ENCODE results near the gene SLC28A3.

The SLC28A3 gene

GRCh38 chr9:84325347-84325973 lies 15.1 kb downstream of the SLC28A3 start:
- H3K9me3 Mint-ChIP-seq: peaks cover 12% of the 10 kb centered on the region
- H3K36me3 Mint-ChIP-seq (ENCODE audit: low read depth): no peaks in the 10 kb centered on the region
- no peak overlapping the region for H3K4me3 Mint-ChIP-seq
- no peak for DNase-seq (ENCODE audit: low spot score)
- no peak overlapping the region for H3K27ac Mint-ChIP-seq
- H3K27me3 Mint-ChIP-seq (ENCODE audit: low read depth): no peaks in the 10 kb centered on the region
- no peaks in the 10 kb centered on the region for H3K4me1 Mint-ChIP-seq (ENCODE audit: low read depth)

- DNase-seq (ENCODE audit: low spot score): no peak
- H3K36me3 Mint-ChIP-seq (ENCODE audit: low read depth): no peaks in the 10 kb centered on the region
- no peak overlapping the region for H3K4me3 Mint-ChIP-seq
- peaks cover 12% of the 10 kb centered on the region for H3K9me3 Mint-ChIP-seq
- no peak overlapping the region for H3K27ac Mint-ChIP-seq
- no peaks in the 10 kb centered on the region for H3K4me1 Mint-ChIP-seq (ENCODE audit: low read depth)
- H3K27me3 Mint-ChIP-seq (ENCODE audit: low read depth): no peaks in the 10 kb centered on the region
These were observed 15.7 kb downstream of the SLC28A3 start for GRCh38 chr9:84324811-84325210.

GRCh38 chr9:84323858-84324257 lies 16.7 kb downstream of the SLC28A3 start:
- H3K9me3 Mint-ChIP-seq: peaks cover 6% of the 10 kb centered on the region
- no peak for DNase-seq (ENCODE audit: low spot score)
- no peaks in the 10 kb centered on the region for H3K4me1 Mint-ChIP-seq (ENCODE audit: low read depth)
- no peaks in the 10 kb centered on the region for H3K36me3 Mint-ChIP-seq (ENCODE audit: low read depth)
- H3K27ac Mint-ChIP-seq: no peak overlapping the region
- H3K27me3 Mint-ChIP-seq (ENCODE audit: low read depth): no peaks in the 10 kb centered on the region
- H3K4me3 Mint-ChIP-seq: no peak overlapping the region

- Mint-ChIP-seq H3K27me3 (ENCODE audit: low read depth) (no peaks in the 10 kb centered on the region), H3K4me1 (ENCODE audit: low read depth) (no peaks in the 10 kb centered on the region), H3K27ac (no peak overlapping the region), H3K9me3 (peaks cover 1% of the 10 kb centered on the region), H3K4me3 (no peak overlapping the region), H3K36me3 (ENCODE audit: low read depth) (no peaks in the 10 kb centered on the region)
- no peak for DNase-seq (ENCODE audit: low spot score)
These were observed 17.7 kb downstream of the SLC28A3 start for GRCh38 chr9:84322828-84323227.

- Mint-ChIP-seq H3K9me3 (no peaks in the 10 kb centered on the region), H3K27ac (no peak overlapping the region), H3K36me3 (ENCODE audit: low read depth) (no peaks in the 10 kb centered on the region), H3K27me3 (ENCODE audit: low read depth) (no peaks in the 10 kb centered on the region), H3K4me1 (ENCODE audit: low read depth) (no peaks in the 10 kb centered on the region), H3K4me3 (no peak overlapping the region)
- no peak for DNase-seq (ENCODE audit: low spot score)
These were observed 20.3 kb downstream of the SLC28A3 start for GRCh38 chr9:84320231-84320630.

GRCh38 chr9:84319632-84320031 lies 20.9 kb downstream of the SLC28A3 start:
- Mint-ChIP-seq H3K4me1 (ENCODE audit: low read depth) (peaks cover 2% of the 10 kb centered on the region), H3K36me3 (ENCODE audit: low read depth) (no peaks in the 10 kb centered on the region), H3K27me3 (ENCODE audit: low read depth) (no peaks in the 10 kb centered on the region), H3K27ac (no peak overlapping the region), H3K4me3 (no peak overlapping the region), H3K9me3 (no peaks in the 10 kb centered on the region)
- DNase-seq (ENCODE audit: low spot score): no peak

- Mint-ChIP-seq H3K36me3 (ENCODE audit: low read depth) (no peaks in the 10 kb centered on the region), H3K4me1 (ENCODE audit: low read depth) (peaks cover 2% of the 10 kb centered on the region), H3K9me3 (no peaks in the 10 kb centered on the region), H3K4me3 (no peak overlapping the region), H3K27ac (no peak overlapping the region), H3K27me3 (ENCODE audit: low read depth) (no peaks in the 10 kb centered on the region)
- no peak for DNase-seq (ENCODE audit: low spot score)
These were observed 21.6 kb downstream of the SLC28A3 start for GRCh38 chr9:84318981-84319380.

GRCh38 chr9:84317563-84317962 lies 23.0 kb downstream of the SLC28A3 start:
- H3K9me3 Mint-ChIP-seq: no peaks in the 10 kb centered on the region
- H3K36me3 Mint-ChIP-seq (ENCODE audit: low read depth): no peaks in the 10 kb centered on the region
- no peak overlapping the region for H3K4me3 Mint-ChIP-seq
- DNase-seq (ENCODE audit: low spot score): no peak
- H3K4me1 Mint-ChIP-seq (ENCODE audit: low read depth): peaks cover 2% of the 10 kb centered on the region
- H3K27ac Mint-ChIP-seq: no peak overlapping the region
- H3K27me3 Mint-ChIP-seq (ENCODE audit: low read depth): no peaks in the 10 kb centered on the region

- Mint-ChIP-seq H3K36me3 (ENCODE audit: low read depth) (no peaks in the 10 kb centered on the region), H3K4me3 (no peak overlapping the region), H3K4me1 (ENCODE audit: low read depth) (peaks cover 2% of the 10 kb centered on the region), H3K27ac (no peak overlapping the region), H3K9me3 (no peaks in the 10 kb centered on the region), H3K27me3 (ENCODE audit: low read depth) (no peaks in the 10 kb centered on the region)
- peak; percentile 21 for DNase-seq (ENCODE audit: low spot score)
These were observed 25.2 kb downstream of the SLC28A3 start for GRCh38 chr9:84315278-84315877.

- Mint-ChIP-seq H3K36me3 (ENCODE audit: low read depth) (no peaks in the 10 kb centered on the region), H3K4me1 (ENCODE audit: low read depth) (peaks cover 2% of the 10 kb centered on the region), H3K9me3 (no peaks in the 10 kb centered on the region), H3K4me3 (no peak overlapping the region), H3K27ac (no peak overlapping the region), H3K27me3 (ENCODE audit: low read depth) (no peaks in the 10 kb centered on the region)
- no peak for DNase-seq (ENCODE audit: low spot score)
These were observed 26.3 kb downstream of the SLC28A3 start for GRCh38 chr9:84314306-84314705.

- Mint-ChIP-seq H3K4me3 (no peak overlapping the region), H3K27me3 (ENCODE audit: low read depth) (no peaks in the 10 kb centered on the region), H3K27ac (no peak overlapping the region), H3K9me3 (no peaks in the 10 kb centered on the region), H3K36me3 (ENCODE audit: low read depth) (no peaks in the 10 kb centered on the region), H3K4me1 (ENCODE audit: low read depth) (peaks cover 3% of the 10 kb centered on the region)
- DNase-seq (ENCODE audit: low spot score): no peak
These were observed 29.7 kb downstream of the SLC28A3 start for GRCh38 chr9:84310883-84311282.

GRCh38 chr9:84305497-84306131 lies 34.9 kb downstream of the SLC28A3 start:
- Mint-ChIP-seq H3K27ac (no peak overlapping the region), H3K36me3 (ENCODE audit: low read depth) (no peaks in the 10 kb centered on the region), H3K9me3 (no peaks in the 10 kb centered on the region), H3K4me3 (no peak overlapping the region), H3K27me3 (ENCODE audit: low read depth) (no peaks in the 10 kb centered on the region), H3K4me1 (ENCODE audit: low read depth) (peaks cover 8% of the 10 kb centered on the region)
- DNase-seq (ENCODE audit: low spot score): no peak

- DNase-seq (ENCODE audit: low spot score): no peak
- H3K36me3 Mint-ChIP-seq (ENCODE audit: low read depth): no peaks in the 10 kb centered on the region
- H3K9me3 Mint-ChIP-seq: no peaks in the 10 kb centered on the region
- H3K27ac Mint-ChIP-seq: no peak overlapping the region
- peaks cover 8% of the 10 kb centered on the region for H3K4me1 Mint-ChIP-seq (ENCODE audit: low read depth)
- no peaks in the 10 kb centered on the region for H3K27me3 Mint-ChIP-seq (ENCODE audit: low read depth)
- H3K4me3 Mint-ChIP-seq: no peak overlapping the region
These were observed 36.4 kb downstream of the SLC28A3 start for GRCh38 chr9:84304166-84304565.

- peaks cover 8% of the 10 kb centered on the region for H3K4me1 Mint-ChIP-seq (ENCODE audit: low read depth)
- H3K27me3 Mint-ChIP-seq (ENCODE audit: low read depth): no peaks in the 10 kb centered on the region
- no peak for DNase-seq (ENCODE audit: low spot score)
- no peak overlapping the region for H3K4me3 Mint-ChIP-seq
- H3K27ac Mint-ChIP-seq: no peak overlapping the region
- no peaks in the 10 kb centered on the region for H3K9me3 Mint-ChIP-seq
- H3K36me3 Mint-ChIP-seq (ENCODE audit: low read depth): no peaks in the 10 kb centered on the region
These were observed 37.5 kb downstream of the SLC28A3 start for GRCh38 chr9:84303061-84303460.
